ENCODE results near the gene ADRA2C. TPM values are rescaled to one million over a fixed set of nuclear protein-coding genes. Genes with fewer than 3 reads are reported as not detected.

ADRA2C gene
- total and polyA plus RNA-seq, 9 of the 15 experiments (the other 6 are each of a cell fraction or from before 2014, with no cell fraction given) = 0.06 to 0.58 (median 0.14) TPM; not detected in 2

GRCh38 chr4:3730422-3731190 lies 35.6 kb upstream of the ADRA2C start (continued):
- no peak for TF ChIP-seq TOE1 (IDR thresholded peaks at IDR 0.05; ENCODE audit: borderline replicate concordance)
- no peak for TF ChIP-seq TOE1 (CRISPR knock-in tag; IDR thresholded peaks at IDR 0.05; ENCODE audit: borderline replicate concordance, low read depth)
- TF ChIP-seq NFE2 (IDR thresholded peaks at IDR 0.05; ENCODE audit: low read depth) = no peak
- TF ChIP-seq FOXP1 (CRISPR knock-in tag; IDR thresholded peaks at IDR 0.05) = no peak

DNA sequence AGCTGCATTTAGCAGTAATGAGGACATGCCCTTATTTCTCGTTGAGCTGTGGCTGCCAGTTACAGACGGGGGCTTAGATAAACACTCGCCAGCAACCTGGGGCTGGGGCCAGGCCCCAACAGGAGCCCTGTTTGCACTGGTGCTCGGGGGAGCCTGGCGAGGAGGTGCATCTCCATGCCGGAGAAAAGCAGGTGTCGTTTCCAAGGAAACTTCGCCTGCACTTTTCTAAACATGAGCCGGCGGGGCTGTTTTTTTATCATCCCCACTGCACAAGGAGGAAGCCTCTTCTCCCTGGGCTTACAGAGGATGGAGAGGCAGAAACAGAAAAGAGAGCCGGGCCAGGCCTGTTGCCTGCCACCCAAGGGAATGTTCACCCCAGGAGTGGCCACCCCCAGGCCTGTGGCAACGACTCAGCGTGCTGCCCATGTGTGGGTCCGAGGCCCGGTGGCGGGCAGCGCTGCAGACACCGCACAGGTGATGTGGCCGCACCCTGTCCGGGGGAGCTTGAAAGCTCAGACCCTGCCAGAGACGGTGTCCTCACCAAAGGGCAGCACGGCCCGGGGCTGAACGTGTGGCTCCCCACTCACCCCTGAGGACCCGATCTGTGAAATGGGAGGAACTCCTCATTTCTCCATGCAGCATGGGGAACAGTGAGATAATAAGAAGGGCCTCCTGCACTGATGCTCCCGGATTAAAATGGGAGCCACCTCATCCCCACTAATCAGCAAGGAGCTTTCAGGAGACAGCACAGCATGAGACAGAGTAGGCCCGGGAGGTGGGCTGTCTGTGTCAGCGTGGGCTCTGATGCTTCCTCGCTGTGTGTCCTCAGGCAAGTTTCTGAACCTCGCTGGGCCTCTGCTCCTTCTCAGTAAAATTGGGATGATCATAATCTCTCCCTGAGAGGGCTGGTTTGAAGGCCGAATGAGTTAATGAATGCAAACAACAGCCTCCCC lies 33.8 kb upstream of the ADRA2C start:
- no peak for ATAC-seq
- in situ Hi-C loops (cut with MboI) (no loop called here), intact Hi-C loops (cut with micrococcal nuclease) (no loop called here)
- no peak for TF ChIP-seq ZC3H8 (IDR thresholded peaks at IDR 0.05)
- no peak for TF ChIP-seq RB1 (IDR thresholded peaks at IDR 0.05; ENCODE audit: low read depth)
- no peak for TF ChIP-seq ZNF408 (CRISPR knock-in tag; IDR thresholded peaks at IDR 0.05; ENCODE audit: low read depth)
- peak; percentile 26 for TF ChIP-seq ZFP36 (IDR thresholded peaks at IDR 0.05; ENCODE audit: low read depth, low read length, partially characterized antibody)
- no peak for TF ChIP-seq THAP7 (CRISPR knock-in tag; IDR thresholded peaks at IDR 0.05)
- no peak for TF ChIP-seq ZNF444 (CRISPR knock-in tag; IDR thresholded peaks at IDR 0.05)
- no peak for TF ChIP-seq PTBP1 (IDR thresholded peaks at IDR 0.05; ENCODE audit: low read depth, low read length)
- TF ChIP-seq HNRNPLL (IDR thresholded peaks at IDR 0.05; ENCODE audit: low read depth, low read length, poor library complexity, severe bottlenecking) = no peak
- WGBS (ENCODE audit: insufficient coverage, low coverage, missing lambda C conversion rate) = 2% methylated on average over 31 of the region's 31 CpGs
- no peaks in the 10 kb centered on the region for H3K79me2 ChIP-seq (ENCODE audit: control insufficient read depth, insufficient read depth, low read length)
- peaks cover 26 to 86% of the 10 kb centered on the region in 2 experiments; a peak in 4 of 5 replicates for H3K27me3 ChIP-seq (ENCODE audit: control insufficient read depth in 2 of 2, insufficient read depth in 2 of 2, low read length in 2 of 2)
- H3K36me3 ChIP-seq (ENCODE audit: control insufficient read depth, insufficient read depth, low read length) = no peaks in the 10 kb centered on the region
- H3K4me3 ChIP-seq = no peak overlapping the region
- FAIRE-seq = no peak
- POLR2A ChIA-PET = interaction anchor here (0.6 kb wide), 1 partner anchor 59 kb away, joined by 3 read pairs; no protein-coding TSS in a partner anchor
- peaks cover 0 to 6% of the 10 kb centered on the region in 2 experiments; a peak in 2 of 5 replicates for H3K4me1 ChIP-seq (replicated peaks in 1 of 2; ENCODE audit: control insufficient read depth in 2 of 2, insufficient read depth in 2 of 2, low read length in 2 of 2)
- BruUV-seq (replicated peaks) = no TSS peak
- no peak overlapping the region for H3K27ac ChIP-seq (ENCODE audit: extremely low read depth, low read depth, low read length)
- peaks cover 17% of the 10 kb centered on the region; the same call in 1 of the 2 replicates for H4K20me1 ChIP-seq (replicated peaks; ENCODE audit: control insufficient read depth, insufficient read depth, low read length)
- H2AFZ ChIP-seq (ENCODE audit: low read depth, low read length) = no peak overlapping the region
- CTCF ChIA-PET (ENCODE audit: low intra/inter-chr PET ratio) = no interaction called here
- H3K9me3 ChIP-seq (replicated peaks; ENCODE audit: control insufficient read depth, insufficient read depth, low read depth, low read length) = no peaks in the 10 kb centered on the region
- no peak overlapping the region for H3K9ac ChIP-seq (ENCODE audit: insufficient read depth in 1 of 2, low read depth in 2 of 2, low read length in 2 of 2)
- no peaks in the 10 kb centered on the region for H3K9me1 ChIP-seq (ENCODE audit: control insufficient read depth, insufficient read depth, low read length)
- DNase-seq (ENCODE audit: extremely low read depth in 1 of 4, low spot score in 3 of 4) = no peak
- no peak overlapping the region for H3K4me2 ChIP-seq (ENCODE audit: insufficient read depth, low read length)

Data from K562 (cell line).